ENCODE data around the gene CRY2. TPM values are rescaled to one million over a fixed set of nuclear protein-coding genes. Genes with fewer than 3 reads are reported as not detected.

CRY2 gene
- total RNA-seq, 2 experiments from 2014 or later: 248 TPM

GRCh38 chr11:45869551-45869950, 22.3 kb downstream of the CRY2 start:
- Mint-ChIP-seq H3K4me3 (no peak overlapping the region), H3K27me3 (no peaks in the 10 kb centered on the region), H3K27ac (no peak overlapping the region), H3K4me1 (ENCODE audit: low read depth) (no peaks in the 10 kb centered on the region), H3K9me3 (no peaks in the 10 kb centered on the region), H3K36me3 (ENCODE audit: low read depth) (peaks cover 99% of the 10 kb centered on the region)
- ATAC-seq (ENCODE audit: poor library complexity) (no peak), DNase-seq (no peak)
- CTCF ChIA-PET: no interaction called here
- intact Hi-C loops (cut with DNase I, micrococcal nuclease): no loop called here
- TF ChIP-seq CTCF (IDR thresholded peaks at IDR 0.05): no peak
- POLR2A ChIA-PET: no interaction called here
- Histone ChIP-seq H3K27ac (ENCODE audit: low read depth in 1 of 2, low read length in 2 of 2) (no peak overlapping the region), H3K4me1 (ENCODE audit: insufficient read depth, low read length) (no peaks in the 10 kb centered on the region), H3K36me3 (ENCODE audit: insufficient read depth, low read length) (peaks cover 89% of the 10 kb centered on the region), H3K9me3 (ENCODE audit: control insufficient read depth in 1 of 2, insufficient read depth in 1 of 2, low read length in 2 of 2) (no peaks in the 10 kb centered on the region), H3K4me3 (ENCODE audit: low read length) (no peak overlapping the region), H3K27me3 (ENCODE audit: control insufficient read depth in 1 of 2, insufficient read depth in 2 of 2, low read length in 2 of 2) (no peaks in the 10 kb centered on the region)

GRCh38 chr11:45870706-45871105, 23.4 kb downstream of the CRY2 start:
- ATAC-seq (ENCODE audit: poor library complexity): no peak
- no peak overlapping the region for H3K27ac Mint-ChIP-seq
- no peaks in the 10 kb centered on the region for H3K27me3 Mint-ChIP-seq
- H3K9me3 Mint-ChIP-seq: no peaks in the 10 kb centered on the region
- no peak for DNase-seq
- H3K4me3 Mint-ChIP-seq: no peak overlapping the region
- CTCF ChIA-PET: no interaction called here
- intact Hi-C loops (cut with DNase I, micrococcal nuclease): loop anchor here (10.0 kb wide), 1 partner anchor 134 kb away; no protein-coding TSS in a partner anchor
- no peaks in the 10 kb centered on the region for H3K4me1 Mint-ChIP-seq (ENCODE audit: low read depth)
- H3K27ac ChIP-seq (ENCODE audit: low read depth in 1 of 2, low read length in 2 of 2): no peak overlapping the region
- no peaks in the 10 kb centered on the region for H3K27me3 ChIP-seq (ENCODE audit: control insufficient read depth in 1 of 2, insufficient read depth in 2 of 2, low read length in 2 of 2)
- TF ChIP-seq CTCF (IDR thresholded peaks at IDR 0.05): no peak
- H3K4me1 ChIP-seq (ENCODE audit: insufficient read depth, low read length): no peaks in the 10 kb centered on the region
- H3K36me3 Mint-ChIP-seq (ENCODE audit: low read depth): peaks cover 97% of the 10 kb centered on the region
- no peak overlapping the region for H3K4me3 ChIP-seq (ENCODE audit: low read length)
- peaks cover 92% of the 10 kb centered on the region for H3K36me3 ChIP-seq (ENCODE audit: insufficient read depth, low read length)
- H3K9me3 ChIP-seq (ENCODE audit: control insufficient read depth in 1 of 2, insufficient read depth in 1 of 2, low read length in 2 of 2): no peaks in the 10 kb centered on the region
- POLR2A ChIA-PET: no interaction called here

GRCh38 chr11:45871638-45872037, 24.4 kb downstream of the CRY2 start:
- Mint-ChIP-seq H3K27me3 (no peaks in the 10 kb centered on the region), H3K36me3 (ENCODE audit: low read depth) (peaks cover 97% of the 10 kb centered on the region), H3K9me3 (no peaks in the 10 kb centered on the region), H3K4me3 (no peak overlapping the region), H3K27ac (no peak overlapping the region), H3K4me1 (ENCODE audit: low read depth) (no peaks in the 10 kb centered on the region)
- no peak for ATAC-seq (ENCODE audit: poor library complexity)
- peaks cover 88% of the 10 kb centered on the region for H3K36me3 ChIP-seq (ENCODE audit: insufficient read depth, low read length)
- no peaks in the 10 kb centered on the region for H3K27me3 ChIP-seq (ENCODE audit: control insufficient read depth in 1 of 2, insufficient read depth in 2 of 2, low read length in 2 of 2)
- ChIA-PET CTCF (no interaction called here), POLR2A (interaction anchor here (0.8 to 1.5 kb wide), 2 partner anchors 25 to 135 kb away, joined by 3 to 4 read pairs; no protein-coding TSS in a partner anchor)
- H3K4me1 ChIP-seq (ENCODE audit: insufficient read depth, low read length): no peaks in the 10 kb centered on the region
- intact Hi-C loops (cut with DNase I, micrococcal nuclease): loop anchor here (10.0 kb wide), 1 partner anchor 133 kb away; no protein-coding TSS in a partner anchor
- no peak for DNase-seq
- no peak overlapping the region for H3K4me3 ChIP-seq (ENCODE audit: low read length)
- no peak for TF ChIP-seq CTCF (IDR thresholded peaks at IDR 0.05)
- no peaks in the 10 kb centered on the region for H3K9me3 ChIP-seq (ENCODE audit: control insufficient read depth in 1 of 2, insufficient read depth in 1 of 2, low read length in 2 of 2)
- H3K27ac ChIP-seq (ENCODE audit: low read depth in 1 of 2, low read length in 2 of 2): no peak overlapping the region

Data from CD4-positive, alpha-beta T cell (primary cell).